ENCODE data around the gene SPOCK1. TPM values are rescaled to one million over a fixed set of nuclear protein-coding genes. Genes with fewer than 3 reads are reported as not detected.

The SPOCK1 gene
- total RNA-seq, 4 donors from 2014 or later, result 46.5 to 52.7 (median 51.4) TPM

GRCh38 chr5:137283801-137284200, 215.3 kb downstream of the SPOCK1 start:
- Histone ChIP-seq H3K9me3 (no peaks in the 10 kb centered on the region), H3K4me1 (no peaks in the 10 kb centered on the region), H3K36me3 (no peaks in the 10 kb centered on the region), H3K27me3 (no peaks in the 10 kb centered on the region), H3K4me3 (no peak overlapping the region), H3K27ac (no peak overlapping the region)
- ATAC-seq, result no peak
- TF ChIP-seq POLR2AphosphoS5 (IDR thresholded peaks at IDR 0.05) (no peak), CTCF (IDR thresholded peaks at IDR 0.05) (no peak), EP300 (IDR thresholded peaks at IDR 0.05) (no peak), POLR2A (IDR thresholded peaks at IDR 0.05) (no peak)
- WGBS, 2 donors (ENCODE audit: low coverage in 1 of 2), result 0 to 83% methylated on average over 1 to 2 of the region's 2 CpGs

GRCh38 chr5:137282216-137282615, 216.9 kb downstream of the SPOCK1 start:
- H3K27me3 ChIP-seq, result no peaks in the 10 kb centered on the region
- no peaks in the 10 kb centered on the region for H3K4me1 ChIP-seq
- WGBS, 2 donors (ENCODE audit: low coverage in 1 of 2), result 32 to 44% methylated on average over 3 to 5 of the region's 5 CpGs
- no peaks in the 10 kb centered on the region for H3K36me3 ChIP-seq
- no peak overlapping the region for H3K4me3 ChIP-seq
- H3K27ac ChIP-seq, result no peak overlapping the region
- no peaks in the 10 kb centered on the region for H3K9me3 ChIP-seq
- TF ChIP-seq EP300 (IDR thresholded peaks at IDR 0.05) (no peak), POLR2AphosphoS5 (IDR thresholded peaks at IDR 0.05) (no peak), POLR2A (IDR thresholded peaks at IDR 0.05) (no peak), CTCF (IDR thresholded peaks at IDR 0.05) (no peak)
- no peak for ATAC-seq

GRCh38 chr5:137281201-137281600, 217.9 kb downstream of the SPOCK1 start:
- 83 to 86% methylated on average over 1 of the region's 1 CpG for WGBS, 2 donors (ENCODE audit: low coverage in 1 of 2)
- ATAC-seq, result no peak
- no peaks in the 10 kb centered on the region for H3K9me3 ChIP-seq
- no peaks in the 10 kb centered on the region for H3K27me3 ChIP-seq
- H3K27ac ChIP-seq, result no peak overlapping the region
- TF ChIP-seq EP300 (IDR thresholded peaks at IDR 0.05) (no peak), POLR2A (IDR thresholded peaks at IDR 0.05) (no peak), POLR2AphosphoS5 (IDR thresholded peaks at IDR 0.05) (no peak)
- no peaks in the 10 kb centered on the region for H3K4me1 ChIP-seq
- no peak overlapping the region for H3K4me3 ChIP-seq
- H3K36me3 ChIP-seq, result no peaks in the 10 kb centered on the region

- H3K4me3 ChIP-seq, result no peak overlapping the region
- no peaks in the 10 kb centered on the region for H3K36me3 ChIP-seq
- no peaks in the 10 kb centered on the region for H3K9me3 ChIP-seq
- no peak overlapping the region for H3K27ac ChIP-seq
- no peaks in the 10 kb centered on the region for H3K4me1 ChIP-seq
- no peak for ATAC-seq
- H3K27me3 ChIP-seq, result no peaks in the 10 kb centered on the region
- TF ChIP-seq EP300 (IDR thresholded peaks at IDR 0.05), result no peak
- no peak for TF ChIP-seq POLR2AphosphoS5 (IDR thresholded peaks at IDR 0.05)
- TF ChIP-seq CTCF (IDR thresholded peaks at IDR 0.05), result no peak
- no peak for TF ChIP-seq POLR2A (IDR thresholded peaks at IDR 0.05)
- 58 to 64% methylated on average over 3 of the region's 3 CpGs for WGBS, 2 donors (ENCODE audit: low coverage in 1 of 2)
These were observed 218.5 kb downstream of the SPOCK1 start for GRCh38 chr5:137280656-137281055.

GRCh38 chr5:137279521-137280231, 219.4 kb downstream of the SPOCK1 start:
- no peak overlapping the region for H3K27ac ChIP-seq
- H3K4me1 ChIP-seq, result no peaks in the 10 kb centered on the region
- H3K36me3 ChIP-seq, result no peaks in the 10 kb centered on the region
- no peak for TF ChIP-seq CTCF (IDR thresholded peaks at IDR 0.05)
- no peak for TF ChIP-seq POLR2A (IDR thresholded peaks at IDR 0.05)
- no peak for TF ChIP-seq POLR2AphosphoS5 (IDR thresholded peaks at IDR 0.05)
- TF ChIP-seq EP300 (IDR thresholded peaks at IDR 0.05), result no peak
- no peaks in the 10 kb centered on the region for H3K9me3 ChIP-seq
- WGBS, 2 donors (ENCODE audit: low coverage in 1 of 2), result 72 to 81% methylated on average over 3 to 6 of the region's 6 CpGs
- H3K4me3 ChIP-seq, result no peak overlapping the region
- no peak for ATAC-seq
- H3K27me3 ChIP-seq, result no peaks in the 10 kb centered on the region
